GM12878 (cell line): ENCODE results near the gene C1orf74. TPM values are rescaled to one million over a fixed set of nuclear protein-coding genes. Genes with fewer than 3 reads are reported as not detected.
A peak's percentile ranks its signal among the peaks of the same experiment; 100 is the strongest.

ENCODE experiments used
- BMI1 ChIP-seq: fragments of 450-650 bp; IDR thresholded peaks from 2 replicates; pipeline ENCODE4 v1.6.1; 2016; ENCODE audit warnings: mild to moderate bottlenecking, moderate library complexity, borderline replicate concordance
- CREM ChIP-seq: IDR thresholded peaks from 2 replicates; pipeline ENCODE4 v1.6.1; 2014; ENCODE audit warnings: antibody characterized with exemption, low read depth
- ESRRA ChIP-seq: IDR thresholded peaks from 2 replicates; pipeline ENCODE4 v1.6.1; 2012; ENCODE audit warnings: mild to moderate bottlenecking, low read length, improper control_type of control experiment
- ETV6 ChIP-seq, 2 experiments: fragments of 450-650 bp in 1 of 2; IDR thresholded peaks in 1 of 2; conservative IDR thresholded peaks in 1 of 2; 2 replicates each; pipeline ENCODE4 v1.6.1; 2014; ENCODE audit warnings: antibody characterized with exemption in 1 of 2, borderline replicate concordance in 1 of 2, low read depth in 1 of 2, mild to moderate bottlenecking in 1 of 2, moderate library complexity in 1 of 2
- FOS ChIP-seq: IDR thresholded peaks from 3 replicates; pipeline ENCODE4 v1.6.1; 2011; ENCODE audit warnings: borderline replicate concordance; ENCODE audit not compliant: insufficient read length; ENCODE audit errors: extremely low read depth
- FOXK2 ChIP-seq: fragments of 450-650 bp; IDR thresholded peaks from 2 replicates; pipeline ENCODE4 v1.6.1; 2017; ENCODE audit warnings: mild to moderate bottlenecking, moderate library complexity
- FOXM1 ChIP-seq: IDR thresholded peaks from 2 replicates; pipeline ENCODE4 v1.6.1; 2012; ENCODE audit warnings: low read depth, mild to moderate bottlenecking, inconsistent platforms, low read length, moderate library complexity
- HCFC1 ChIP-seq: fragments of 150-350 bp; IDR thresholded peaks from 2 replicates; pipeline ENCODE4 v1.6.1; 2014; ENCODE audit warnings: low read length
- IRF4 ChIP-seq: IDR thresholded peaks from 2 replicates; pipeline ENCODE4 v1.6.1; 2011; ENCODE audit warnings: low read depth, low read length
- JUNB ChIP-seq: IDR thresholded peaks from 2 replicates; pipeline ENCODE4 v1.6.1; 2016; ENCODE audit warnings: antibody characterized with exemption, mild to moderate bottlenecking
- MTA3 ChIP-seq: IDR thresholded peaks from 2 replicates; pipeline ENCODE4 v1.6.1; 2012; ENCODE audit warnings: low read length, inconsistent platforms, borderline replicate concordance
- MYC ChIP-seq: IDR thresholded peaks from 2 replicates; pipeline ENCODE4 v1.6.1; 2011; ENCODE audit warnings: mild to moderate bottlenecking, low read length, moderate library complexity, inconsistent platforms; ENCODE audit not compliant: insufficient read depth, insufficient replicate concordance, insufficient read length, severe bottlenecking
- NFXL1 ChIP-seq: fragments of 450-650 bp; IDR thresholded peaks from 2 replicates; pipeline ENCODE4 v1.6.1; 2017; ENCODE audit warnings: antibody characterized with exemption, mild to moderate bottlenecking, borderline replicate concordance
- NR2C1 ChIP-seq: fragments of 450-650 bp; IDR thresholded peaks from 2 replicates; pipeline ENCODE4 v1.6.1; 2017; ENCODE audit warnings: antibody characterized with exemption, mild to moderate bottlenecking, moderate library complexity
- PAX5 ChIP-seq: IDR thresholded peaks from 2 replicates; pipeline ENCODE4 v1.6.1; 2011; ENCODE audit warnings: low read depth, low read length, borderline replicate concordance
- POLR2A ChIP-seq: IDR thresholded peaks from 2 replicates; pipeline ENCODE4 v1.6.1; 2011; ENCODE audit warnings: low read depth, mild to moderate bottlenecking, low read length
- RELA ChIP-seq: fragments of 450-650 bp; IDR thresholded peaks from 2 replicates; pipeline ENCODE4 v1.8.0; 2014; ENCODE audit warnings: borderline replicate concordance; ENCODE audit not compliant: partially characterized antibody
- RUNX3 ChIP-seq: IDR thresholded peaks from 2 replicates; pipeline ENCODE4 v1.6.1; 2012; ENCODE audit warnings: low read length, inconsistent platforms
- SIX5 ChIP-seq: IDR thresholded peaks from 2 replicates; pipeline ENCODE4 v1.6.1; 2011; ENCODE audit warnings: mild to moderate bottlenecking, low read depth, low read length, moderate library complexity; ENCODE audit not compliant: severe bottlenecking
- SMC3 ChIP-seq: IDR thresholded peaks from 2 replicates; pipeline ENCODE4 v1.6.1; 2011; ENCODE audit warnings: low read length, improper control_type of control experiment, borderline replicate concordance
- SREBF1 ChIP-seq: IDR thresholded peaks from 2 replicates; pipeline ENCODE4 v1.6.1; 2012; ENCODE audit warnings: mild to moderate bottlenecking, low read length
- TARDBP ChIP-seq: IDR thresholded peaks from 2 replicates; pipeline ENCODE4 v1.6.1; 2016; ENCODE audit warnings: borderline replicate concordance
- TBL1XR1 ChIP-seq: IDR thresholded peaks from 2 replicates; pipeline ENCODE4 v1.6.1; 2012; ENCODE audit warnings: low read depth, low read length, improper control_type of control experiment
- TCF3 ChIP-seq: IDR thresholded peaks from 2 replicates; pipeline ENCODE4 v1.6.1; 2012; ENCODE audit warnings: low read depth, mild to moderate bottlenecking, low read length, borderline replicate concordance; ENCODE audit not compliant: insufficient read depth
- WRNIP1 ChIP-seq: IDR thresholded peaks from 2 replicates; pipeline ENCODE4 v1.6.1; 2011; ENCODE audit warnings: low read depth, low read length, improper control_type of control experiment, borderline replicate concordance
- ZBTB33 ChIP-seq: fragments of 450-650 bp; IDR thresholded peaks from 2 replicates; pipeline ENCODE4 v1.6.1; 2017; ENCODE audit warnings: mild to moderate bottlenecking
- ZNF384 ChIP-seq: IDR thresholded peaks from 2 replicates; pipeline ENCODE4 v1.6.1; 2012; ENCODE audit warnings: low read depth, mild to moderate bottlenecking, low read length, improper control_type of control experiment, borderline replicate concordance
- polyA plus RNA-seq, 11 experiments: library from polyadenylated mRNA; depleted of rRNA in 4 of 11; unstranded in 6 of 11; stranded (reverse) in 5 of 11; fragments of >200 nt; fragmentation: Nextera tagmentation in 4 of 11; fragmentation: Illumina TruSeq in 1 of 11; extraction: Ambion mirVana in 4 of 11; extraction: Trizol in 1 of 11; gene quantifications; 1 replicate in 1 of 11; 2 replicates in 10 of 11; pipeline versions ENCODE4 v1.2.1 to v1.2.3, GENCODE V29; 2011 to 2016; ENCODE audit warnings: inconsistent platforms in 2 of 11, missing spikeins in 2 of 11, low read depth in 1 of 11
- total RNA-seq, 4 experiments: library from RNA; depleted of rRNA in 3 of 4; stranded (reverse); fragments of >200 nt in 3 of 4; fragmentation: Illumina TruSeq in 1 of 4; extraction: Trizol in 1 of 4; gene quantifications; 2 replicates each; pipeline versions ENCODE4 v1.2.1 to v1.2.3, GENCODE V29; 2013 to 2021
- TF ChIP-seq, protein P1 (sequence below): fragments of 450-650 bp; IDR thresholded peaks from 2 replicates; pipeline ENCODE4 v1.6.1; 2018; ENCODE audit warnings: mild to moderate bottlenecking, low read depth, moderate library complexity; ENCODE audit not compliant: partially characterized antibody
- TF ChIP-seq, protein P2 (sequence below): IDR thresholded peaks from 2 replicates; pipeline ENCODE4 v1.6.1; 2012; ENCODE audit warnings: low read length, inconsistent platforms

C1orf74 gene
- total and polyA plus RNA-seq, 10 of the 15 experiments (the other 5 are each of a cell fraction or from before 2014, with no cell fraction given), result 3.1 to 5.5 (median 3.6) TPM

DNA sequence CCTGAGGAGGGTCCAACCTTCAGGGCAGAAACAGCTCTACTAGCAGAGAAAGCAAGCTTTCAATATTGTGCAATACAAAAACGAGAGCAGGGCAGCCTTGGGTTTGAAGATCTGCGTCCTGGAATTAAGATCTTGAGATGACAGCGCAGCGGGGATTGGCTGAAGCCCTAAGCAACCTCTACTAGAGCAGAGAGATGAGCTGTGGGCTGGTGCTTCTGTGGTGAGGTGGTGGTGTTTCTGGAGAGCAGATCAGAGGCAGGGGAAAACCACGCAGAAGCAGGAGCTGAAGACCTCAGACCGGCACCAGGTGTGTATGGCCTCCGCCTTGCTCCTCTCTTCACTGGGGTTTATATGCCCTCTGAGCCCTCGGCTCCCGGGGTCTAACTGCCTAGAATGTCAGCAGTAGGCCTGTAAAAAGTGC lies 16.0 kb downstream of the C1orf74 start (continued):
- TF ChIP-seq FOXK2 (no peak), HCFC1 (no peak), BMI1 (no peak), POLR2A (peak; percentile 81), WRNIP1 (0 out of 2 replicates have a peak, but pooled peaks have one; percentile 36), FOXM1 (no peak), SIX5 (no peak), FOS (no peak), RUNX3 (peak; percentile 96), NFXL1 (no peak), IRF4 (no peak), SREBF1 (no peak), JUNB (0 out of 2 replicates have a peak, but pooled peaks have one; percentile 15), ESRRA (no peak), MTA3 (no peak), TBL1XR1 (0 out of 2 replicates have a peak, but pooled peaks have one; percentile 41), SMC3 (no peak), TARDBP (no peak), MYC (no peak), ZBTB33 (no peak), ZNF384 (no peak), CREM (no peak), NR2C1 (no peak), TCF3 (peak; percentile 62; the same call in 1 of the 2 replicates), RELA (no peak), ETV6 (conservative IDR thresholded peaks at IDR 0.05 in 1 of 2, IDR thresholded peaks at IDR 0.05 in 1 of 2; ENCODE audit: borderline replicate concordance in 1 of 2, low read depth in 1 of 2) (no peak; a peak in 1 of 4 replicates), PAX5 (peak; percentile 29; the same call in 1 of the 2 replicates)
- TF ChIP-seq, protein P1, sequence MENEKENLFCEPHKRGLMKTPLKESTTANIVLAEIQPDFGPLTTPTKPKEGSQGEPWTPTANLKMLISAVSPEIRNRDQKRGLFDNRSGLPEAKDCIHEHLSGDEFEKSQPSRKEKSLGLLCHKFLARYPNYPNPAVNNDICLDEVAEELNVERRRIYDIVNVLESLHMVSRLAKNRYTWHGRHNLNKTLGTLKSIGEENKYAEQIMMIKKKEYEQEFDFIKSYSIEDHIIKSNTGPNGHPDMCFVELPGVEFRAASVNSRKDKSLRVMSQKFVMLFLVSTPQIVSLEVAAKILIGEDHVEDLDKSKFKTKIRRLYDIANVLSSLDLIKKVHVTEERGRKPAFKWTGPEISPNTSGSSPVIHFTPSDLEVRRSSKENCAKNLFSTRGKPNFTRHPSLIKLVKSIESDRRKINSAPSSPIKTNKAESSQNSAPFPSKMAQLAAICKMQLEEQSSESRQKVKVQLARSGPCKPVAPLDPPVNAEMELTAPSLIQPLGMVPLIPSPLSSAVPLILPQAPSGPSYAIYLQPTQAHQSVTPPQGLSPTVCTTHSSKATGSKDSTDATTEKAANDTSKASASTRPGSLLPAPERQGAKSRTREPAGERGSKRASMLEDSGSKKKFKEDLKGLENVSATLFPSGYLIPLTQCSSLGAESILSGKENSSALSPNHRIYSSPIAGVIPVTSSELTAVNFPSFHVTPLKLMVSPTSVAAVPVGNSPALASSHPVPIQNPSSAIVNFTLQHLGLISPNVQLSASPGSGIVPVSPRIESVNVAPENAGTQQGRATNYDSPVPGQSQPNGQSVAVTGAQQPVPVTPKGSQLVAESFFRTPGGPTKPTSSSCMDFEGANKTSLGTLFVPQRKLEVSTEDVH, result no peak
- TF ChIP-seq, protein P2, sequence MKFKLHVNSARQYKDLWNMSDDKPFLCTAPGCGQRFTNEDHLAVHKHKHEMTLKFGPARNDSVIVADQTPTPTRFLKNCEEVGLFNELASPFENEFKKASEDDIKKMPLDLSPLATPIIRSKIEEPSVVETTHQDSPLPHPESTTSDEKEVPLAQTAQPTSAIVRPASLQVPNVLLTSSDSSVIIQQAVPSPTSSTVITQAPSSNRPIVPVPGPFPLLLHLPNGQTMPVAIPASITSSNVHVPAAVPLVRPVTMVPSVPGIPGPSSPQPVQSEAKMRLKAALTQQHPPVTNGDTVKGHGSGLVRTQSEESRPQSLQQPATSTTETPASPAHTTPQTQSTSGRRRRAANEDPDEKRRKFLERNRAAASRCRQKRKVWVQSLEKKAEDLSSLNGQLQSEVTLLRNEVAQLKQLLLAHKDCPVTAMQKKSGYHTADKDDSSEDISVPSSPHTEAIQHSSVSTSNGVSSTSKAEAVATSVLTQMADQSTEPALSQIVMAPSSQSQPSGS, result no peak
